ENCODE data around the gene PAX3. TPM values are rescaled to one million over a fixed set of nuclear protein-coding genes. Genes with fewer than 3 reads are reported as not detected.

PAX3 gene
- total and polyA plus RNA-seq, 2 of the 13 experiments (the other 11 are each of a cell fraction or from before 2014, with no cell fraction given): 0.07 TPM; not detected in 1

DNA sequence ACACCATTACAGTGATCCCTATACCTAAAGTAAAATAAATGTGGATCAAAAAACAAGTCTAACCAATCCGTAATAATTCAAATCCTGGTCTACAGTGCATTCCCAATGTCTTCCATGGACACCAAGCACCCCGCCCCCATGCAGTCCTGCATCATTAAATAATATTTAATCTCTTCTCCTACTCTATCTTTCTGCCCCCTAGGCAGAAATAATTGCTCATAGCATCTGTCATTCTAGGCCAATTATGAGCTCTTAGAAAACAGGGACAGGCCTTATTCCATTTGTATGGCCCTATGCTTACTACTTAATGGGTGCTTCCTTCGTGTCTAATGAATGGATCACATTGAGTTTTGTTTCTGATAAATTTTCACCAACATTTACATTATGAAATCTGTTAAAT is 66.4 kb downstream of the PAX3 start (continued):
- TF ChIP-seq, protein P1, sequence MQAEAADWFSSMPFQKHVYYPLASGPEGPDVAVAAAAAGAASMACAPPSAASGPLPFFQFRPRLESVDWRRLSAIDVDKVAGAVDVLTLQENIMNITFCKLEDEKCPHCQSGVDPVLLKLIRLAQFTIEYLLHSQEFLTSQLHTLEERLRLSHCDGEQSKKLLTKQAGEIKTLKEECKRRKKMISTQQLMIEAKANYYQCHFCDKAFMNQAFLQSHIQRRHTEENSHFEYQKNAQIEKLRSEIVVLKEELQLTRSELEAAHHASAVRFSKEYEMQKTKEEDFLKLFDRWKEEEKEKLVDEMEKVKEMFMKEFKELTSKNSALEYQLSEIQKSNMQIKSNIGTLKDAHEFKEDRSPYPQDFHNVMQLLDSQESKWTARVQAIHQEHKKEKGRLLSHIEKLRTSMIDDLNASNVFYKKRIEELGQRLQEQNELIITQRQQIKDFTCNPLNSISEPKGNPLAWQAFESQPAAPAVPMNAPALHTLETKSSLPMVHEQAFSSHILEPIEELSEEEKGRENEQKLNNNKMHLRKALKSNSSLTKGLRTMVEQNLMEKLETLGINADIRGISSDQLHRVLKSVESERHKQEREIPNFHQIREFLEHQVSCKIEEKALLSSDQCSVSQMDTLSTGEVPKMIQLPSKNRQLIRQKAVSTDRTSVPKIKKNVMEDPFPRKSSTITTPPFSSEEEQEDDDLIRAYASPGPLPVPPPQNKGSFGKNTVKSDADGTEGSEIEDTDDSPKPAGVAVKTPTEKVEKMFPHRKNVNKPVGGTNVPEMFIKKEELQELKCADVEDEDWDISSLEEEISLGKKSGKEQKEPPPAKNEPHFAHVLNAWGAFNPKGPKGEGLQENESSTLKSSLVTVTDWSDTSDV (CRISPR knock-in tag; IDR thresholded peaks at IDR 0.05): no peak
- TF ChIP-seq RFX5 (IDR thresholded peaks at IDR 0.05; ENCODE audit: low read depth, low read length): no peak
- TF ChIP-seq, protein P2, sequence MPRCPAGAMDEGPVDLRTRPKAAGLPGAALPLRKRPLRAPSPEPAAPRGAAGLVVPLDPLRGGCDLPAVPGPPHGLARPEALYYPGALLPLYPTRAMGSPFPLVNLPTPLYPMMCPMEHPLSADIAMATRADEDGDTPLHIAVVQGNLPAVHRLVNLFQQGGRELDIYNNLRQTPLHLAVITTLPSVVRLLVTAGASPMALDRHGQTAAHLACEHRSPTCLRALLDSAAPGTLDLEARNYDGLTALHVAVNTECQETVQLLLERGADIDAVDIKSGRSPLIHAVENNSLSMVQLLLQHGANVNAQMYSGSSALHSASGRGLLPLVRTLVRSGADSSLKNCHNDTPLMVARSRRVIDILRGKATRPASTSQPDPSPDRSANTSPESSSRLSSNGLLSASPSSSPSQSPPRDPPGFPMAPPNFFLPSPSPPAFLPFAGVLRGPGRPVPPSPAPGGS (CRISPR knock-in tag; IDR thresholded peaks at IDR 0.05): no peak
- TF ChIP-seq, protein P3, sequence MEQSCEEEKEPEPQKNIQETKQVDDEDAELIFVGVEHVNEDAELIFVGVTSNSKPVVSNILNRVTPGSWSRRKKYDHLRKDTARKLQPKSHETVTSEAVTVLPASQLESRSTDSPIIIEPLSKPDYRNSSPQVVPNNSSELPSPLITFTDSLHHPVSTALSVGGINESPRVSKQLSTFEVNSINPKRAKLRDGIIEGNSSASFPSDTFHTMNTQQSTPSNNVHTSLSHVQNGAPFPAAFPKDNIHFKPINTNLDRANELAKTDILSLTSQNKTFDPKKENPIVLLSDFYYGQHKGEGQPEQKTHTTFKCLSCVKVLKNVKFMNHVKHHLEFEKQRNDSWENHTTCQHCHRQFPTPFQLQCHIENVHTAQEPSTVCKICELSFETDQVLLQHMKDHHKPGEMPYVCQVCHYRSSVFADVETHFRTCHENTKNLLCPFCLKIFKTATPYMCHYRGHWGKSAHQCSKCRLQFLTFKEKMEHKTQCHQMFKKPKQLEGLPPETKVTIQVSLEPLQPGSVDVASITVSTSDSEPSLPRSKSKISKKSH (CRISPR knock-in tag; IDR thresholded peaks at IDR 0.05; ENCODE audit: borderline replicate concordance): no peak
- no peak for TF ChIP-seq ISX (CRISPR knock-in tag; conservative IDR thresholded peaks at IDR 0.05)
- TF ChIP-seq, protein P4, sequence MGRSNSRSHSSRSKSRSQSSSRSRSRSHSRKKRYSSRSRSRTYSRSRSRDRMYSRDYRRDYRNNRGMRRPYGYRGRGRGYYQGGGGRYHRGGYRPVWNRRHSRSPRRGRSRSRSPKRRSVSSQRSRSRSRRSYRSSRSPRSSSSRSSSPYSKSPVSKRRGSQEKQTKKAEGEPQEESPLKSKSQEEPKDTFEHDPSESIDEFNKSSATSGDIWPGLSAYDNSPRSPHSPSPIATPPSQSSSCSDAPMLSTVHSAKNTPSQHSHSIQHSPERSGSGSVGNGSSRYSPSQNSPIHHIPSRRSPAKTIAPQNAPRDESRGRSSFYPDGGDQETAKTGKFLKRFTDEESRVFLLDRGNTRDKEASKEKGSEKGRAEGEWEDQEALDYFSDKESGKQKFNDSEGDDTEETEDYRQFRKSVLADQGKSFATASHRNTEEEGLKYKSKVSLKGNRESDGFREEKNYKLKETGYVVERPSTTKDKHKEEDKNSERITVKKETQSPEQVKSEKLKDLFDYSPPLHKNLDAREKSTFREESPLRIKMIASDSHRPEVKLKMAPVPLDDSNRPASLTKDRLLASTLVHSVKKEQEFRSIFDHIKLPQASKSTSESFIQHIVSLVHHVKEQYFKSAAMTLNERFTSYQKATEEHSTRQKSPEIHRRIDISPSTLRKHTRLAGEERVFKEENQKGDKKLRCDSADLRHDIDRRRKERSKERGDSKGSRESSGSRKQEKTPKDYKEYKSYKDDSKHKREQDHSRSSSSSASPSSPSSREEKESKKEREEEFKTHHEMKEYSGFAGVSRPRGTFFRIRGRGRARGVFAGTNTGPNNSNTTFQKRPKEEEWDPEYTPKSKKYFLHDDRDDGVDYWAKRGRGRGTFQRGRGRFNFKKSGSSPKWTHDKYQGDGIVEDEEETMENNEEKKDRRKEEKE (IDR thresholded peaks at IDR 0.05): no peak
- TF ChIP-seq, protein P5, sequence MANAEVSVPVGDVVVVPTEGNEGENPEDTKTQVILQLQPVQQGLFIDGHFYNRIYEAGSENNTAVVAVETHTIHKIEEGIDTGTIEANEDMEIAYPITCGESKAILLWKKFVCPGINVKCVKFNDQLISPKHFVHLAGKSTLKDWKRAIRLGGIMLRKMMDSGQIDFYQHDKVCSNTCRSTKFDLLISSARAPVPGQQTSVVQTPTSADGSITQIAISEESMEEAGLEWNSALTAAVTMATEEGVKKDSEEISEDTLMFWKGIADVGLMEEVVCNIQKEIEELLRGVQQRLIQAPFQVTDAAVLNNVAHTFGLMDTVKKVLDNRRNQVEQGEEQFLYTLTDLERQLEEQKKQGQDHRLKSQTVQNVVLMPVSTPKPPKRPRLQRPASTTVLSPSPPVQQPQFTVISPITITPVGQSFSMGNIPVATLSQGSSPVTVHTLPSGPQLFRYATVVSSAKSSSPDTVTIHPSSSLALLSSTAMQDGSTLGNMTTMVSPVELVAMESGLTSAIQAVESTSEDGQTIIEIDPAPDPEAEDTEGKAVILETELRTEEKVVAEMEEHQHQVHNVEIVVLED (CRISPR knock-in tag; IDR thresholded peaks at IDR 0.05; ENCODE audit: borderline replicate concordance): no peak
- no peak for TF ChIP-seq ZNF547 (CRISPR knock-in tag; IDR thresholded peaks at IDR 0.05)
- TF ChIP-seq CBX1 (IDR thresholded peaks at IDR 0.05; ENCODE audit: low read depth): no peak
- no peak for TF ChIP-seq TSC22D2 (CRISPR knock-in tag; IDR thresholded peaks at IDR 0.05; ENCODE audit: borderline replicate concordance)
